ENCODE results near the gene NR3C1.

Gene NR3C1

GRCh38 chr5:143361438-143361837 is 42.0 kb downstream of the NR3C1 start:
- Histone ChIP-seq H3K4me2 (ENCODE audit: low read depth, low read length, poor library complexity, severe bottlenecking) (peak overlapping the region; percentile 25), H4K20me1 (ENCODE audit: low read depth, low read length) (peaks cover 69% of the 10 kb centered on the region), H3K9ac (ENCODE audit: low read length) (no peak overlapping the region), H3K4me3 (ENCODE audit: insufficient read depth, low read length, poor library complexity, severe bottlenecking) (no peak overlapping the region), H3K9me2 (replicated peaks; ENCODE audit: insufficient read depth, low read length) (no peaks in the 10 kb centered on the region), H3K27ac (ENCODE audit: low read depth, low read length) (peak overlapping the region; percentile 32; the same call in 1 of the 2 replicates), H3F3A (ENCODE audit: insufficient read depth) (no peaks in the 10 kb centered on the region; the same call in 1 of the 2 replicates), H3K27me3 (ENCODE audit: low read length) (no peaks in the 10 kb centered on the region), H3K79me2 (ENCODE audit: insufficient read depth, low read length) (peaks cover 100% of the 10 kb centered on the region), H3K9me3 (ENCODE audit: insufficient read depth, low read length) (no peaks in the 10 kb centered on the region), H3K36me3 (ENCODE audit: low read length) (peaks cover 3% of the 10 kb centered on the region; the same call in 1 of the 2 replicates), H2AFZ (ENCODE audit: low read depth, low read length, severe bottlenecking) (no peak overlapping the region)
- no peak for TF ChIP-seq EZH2phosphoT487 (conservative IDR thresholded peaks at IDR 0.05; ENCODE audit: low read length)
- TF ChIP-seq, protein P1, sequence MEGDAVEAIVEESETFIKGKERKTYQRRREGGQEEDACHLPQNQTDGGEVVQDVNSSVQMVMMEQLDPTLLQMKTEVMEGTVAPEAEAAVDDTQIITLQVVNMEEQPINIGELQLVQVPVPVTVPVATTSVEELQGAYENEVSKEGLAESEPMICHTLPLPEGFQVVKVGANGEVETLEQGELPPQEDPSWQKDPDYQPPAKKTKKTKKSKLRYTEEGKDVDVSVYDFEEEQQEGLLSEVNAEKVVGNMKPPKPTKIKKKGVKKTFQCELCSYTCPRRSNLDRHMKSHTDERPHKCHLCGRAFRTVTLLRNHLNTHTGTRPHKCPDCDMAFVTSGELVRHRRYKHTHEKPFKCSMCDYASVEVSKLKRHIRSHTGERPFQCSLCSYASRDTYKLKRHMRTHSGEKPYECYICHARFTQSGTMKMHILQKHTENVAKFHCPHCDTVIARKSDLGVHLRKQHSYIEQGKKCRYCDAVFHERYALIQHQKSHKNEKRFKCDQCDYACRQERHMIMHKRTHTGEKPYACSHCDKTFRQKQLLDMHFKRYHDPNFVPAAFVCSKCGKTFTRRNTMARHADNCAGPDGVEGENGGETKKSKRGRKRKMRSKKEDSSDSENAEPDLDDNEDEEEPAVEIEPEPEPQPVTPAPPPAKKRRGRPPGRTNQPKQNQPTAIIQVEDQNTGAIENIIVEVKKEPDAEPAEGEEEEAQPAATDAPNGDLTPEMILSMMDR (IDR thresholded peaks at IDR 0.05; ENCODE audit: insufficient read depth, low read length, poor library complexity, severe bottlenecking), result no peak

DNA sequence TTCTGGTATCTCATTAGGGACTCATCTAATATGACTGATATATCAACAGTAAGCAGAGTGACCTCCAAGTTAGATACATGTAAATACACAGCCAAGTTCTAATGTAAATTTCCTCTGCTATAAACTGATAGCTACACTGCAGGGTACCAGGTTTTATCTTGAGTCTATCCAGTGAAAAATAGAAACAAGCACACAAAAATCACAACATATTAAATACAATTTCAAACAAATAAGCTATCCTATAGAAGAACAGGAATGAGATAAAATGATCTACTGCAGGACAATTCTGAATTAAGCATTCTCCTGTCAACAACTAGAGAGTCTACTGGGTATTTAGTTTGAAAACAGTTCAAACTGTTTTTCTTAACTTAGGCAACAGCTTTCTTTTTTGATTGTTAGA is 42.7 kb downstream of the NR3C1 start:
- H3K27me3 ChIP-seq (ENCODE audit: low read length), result no peaks in the 10 kb centered on the region
- H3K79me2 ChIP-seq (ENCODE audit: insufficient read depth, low read length), result peaks cover 100% of the 10 kb centered on the region
- peaks cover 3% of the 10 kb centered on the region; the same call in 1 of the 2 replicates for H3K36me3 ChIP-seq (ENCODE audit: low read length)
- H3K9me2 ChIP-seq (replicated peaks; ENCODE audit: insufficient read depth, low read length), result no peaks in the 10 kb centered on the region
- peak overlapping the region; percentile 25 for H3K4me2 ChIP-seq (ENCODE audit: low read depth, low read length, poor library complexity, severe bottlenecking)
- H3F3A ChIP-seq (ENCODE audit: insufficient read depth), result no peaks in the 10 kb centered on the region; the same call in 1 of the 2 replicates
- peaks cover 70% of the 10 kb centered on the region for H4K20me1 ChIP-seq (ENCODE audit: low read depth, low read length)
- H3K9ac ChIP-seq (ENCODE audit: low read length), result no peak overlapping the region
- H3K27ac ChIP-seq (ENCODE audit: low read depth, low read length), result peak overlapping the region; percentile 32; the same call in 1 of the 2 replicates
- no peak for TF ChIP-seq EZH2phosphoT487 (conservative IDR thresholded peaks at IDR 0.05; ENCODE audit: low read length)
- TF ChIP-seq, protein P1 (IDR thresholded peaks at IDR 0.05; ENCODE audit: insufficient read depth, low read length, poor library complexity, severe bottlenecking), result no peak
- no peak overlapping the region for H2AFZ ChIP-seq (ENCODE audit: low read depth, low read length, severe bottlenecking)
- no peaks in the 10 kb centered on the region for H3K9me3 ChIP-seq (ENCODE audit: insufficient read depth, low read length)
- no peak overlapping the region for H3K4me3 ChIP-seq (ENCODE audit: insufficient read depth, low read length, poor library complexity, severe bottlenecking)

GRCh38 chr5:143359869-143360268 is 43.6 kb downstream of the NR3C1 start:
- Histone ChIP-seq H3K9me2 (replicated peaks; ENCODE audit: insufficient read depth, low read length) (no peaks in the 10 kb centered on the region), H3K27me3 (ENCODE audit: low read length) (no peaks in the 10 kb centered on the region), H3K27ac (ENCODE audit: low read depth, low read length) (peak overlapping the region; percentile 32; the same call in 1 of the 2 replicates), H3K36me3 (ENCODE audit: low read length) (peaks cover 3% of the 10 kb centered on the region; the same call in 1 of the 2 replicates), H4K20me1 (ENCODE audit: low read depth, low read length) (peaks cover 65% of the 10 kb centered on the region), H3K4me3 (ENCODE audit: insufficient read depth, low read length, poor library complexity, severe bottlenecking) (no peak overlapping the region), H3K9ac (ENCODE audit: low read length) (no peak overlapping the region), H2AFZ (ENCODE audit: low read depth, low read length, severe bottlenecking) (no peak overlapping the region), H3F3A (ENCODE audit: insufficient read depth) (no peaks in the 10 kb centered on the region; the same call in 1 of the 2 replicates), H3K9me3 (ENCODE audit: insufficient read depth, low read length) (no peaks in the 10 kb centered on the region), H3K4me2 (ENCODE audit: low read depth, low read length, poor library complexity, severe bottlenecking) (peak overlapping the region; percentile 25), H3K79me2 (ENCODE audit: insufficient read depth, low read length) (peaks cover 100% of the 10 kb centered on the region)
- TF ChIP-seq EZH2phosphoT487 (conservative IDR thresholded peaks at IDR 0.05; ENCODE audit: low read length), result no peak
- TF ChIP-seq, protein P1 (IDR thresholded peaks at IDR 0.05; ENCODE audit: insufficient read depth, low read length, poor library complexity, severe bottlenecking), result no peak
